Thyroid gland (tissue), 4 donors: ENCODE data around the gene FAM83C.

ENCODE experiments used
- POLR2A ChIP-seq, 2 donors: fragments of 450-650 bp; IDR thresholded peaks; one replicate each; pipeline ENCODE4 v1.6.1; 2017; ENCODE audit warnings: antibody characterized with exemption in 2 of 2, mild to moderate bottlenecking in 2 of 2, moderate library complexity in 1 of 2
- TF ChIP-seq, protein P1 (sequence below), 6 experiments: fragments of 200-600 bp in 3 of 6; fragments of 450-650 bp in 3 of 6; sonication (generic) in 3 of 6; IDR thresholded peaks; one replicate each; pipeline ENCODE4 v1.5.1; 2016 to 2019; ENCODE audit warnings: antibody characterized with exemption in 6 of 6, mild to moderate bottlenecking in 2 of 6, inconsistent platforms in 1 of 6, moderate library complexity in 1 of 6

DNA sequence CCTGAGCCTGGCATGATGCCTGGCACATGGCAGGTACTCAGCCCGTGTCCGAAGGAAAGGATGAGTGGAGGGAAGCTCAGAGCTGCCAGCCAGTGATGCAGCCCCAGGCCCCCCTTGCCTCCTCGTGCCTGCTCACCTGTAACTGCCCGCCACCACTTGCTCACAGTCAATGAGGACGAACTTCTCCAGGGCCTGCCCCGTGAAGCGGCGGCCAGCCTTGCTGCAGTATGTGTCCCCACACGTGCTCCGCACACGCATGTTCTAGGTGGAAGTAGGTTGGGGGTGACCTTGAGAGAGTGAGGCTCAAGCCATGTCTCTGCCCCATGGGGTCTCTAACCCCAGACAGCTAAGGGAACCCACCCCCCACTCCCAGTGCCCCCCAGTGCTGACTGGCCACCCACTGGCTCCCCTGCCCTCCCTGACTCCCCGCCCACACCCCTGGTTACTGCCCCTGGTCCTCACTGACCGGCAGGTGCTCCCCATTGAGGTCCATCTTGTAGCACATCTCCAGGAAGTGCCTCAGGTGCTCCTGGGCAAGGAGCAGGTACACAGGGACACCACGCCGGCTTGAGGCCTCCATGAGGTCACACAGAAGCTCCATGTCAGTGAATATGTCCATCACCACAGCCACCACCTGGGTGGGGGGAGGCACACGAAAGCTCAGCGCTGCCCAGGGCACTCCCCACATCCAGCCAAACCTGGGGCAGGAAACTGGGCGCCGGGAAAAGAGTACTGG lies 3.7 kb downstream of the FAM83C start:
- TF ChIP-seq, protein P1, sequence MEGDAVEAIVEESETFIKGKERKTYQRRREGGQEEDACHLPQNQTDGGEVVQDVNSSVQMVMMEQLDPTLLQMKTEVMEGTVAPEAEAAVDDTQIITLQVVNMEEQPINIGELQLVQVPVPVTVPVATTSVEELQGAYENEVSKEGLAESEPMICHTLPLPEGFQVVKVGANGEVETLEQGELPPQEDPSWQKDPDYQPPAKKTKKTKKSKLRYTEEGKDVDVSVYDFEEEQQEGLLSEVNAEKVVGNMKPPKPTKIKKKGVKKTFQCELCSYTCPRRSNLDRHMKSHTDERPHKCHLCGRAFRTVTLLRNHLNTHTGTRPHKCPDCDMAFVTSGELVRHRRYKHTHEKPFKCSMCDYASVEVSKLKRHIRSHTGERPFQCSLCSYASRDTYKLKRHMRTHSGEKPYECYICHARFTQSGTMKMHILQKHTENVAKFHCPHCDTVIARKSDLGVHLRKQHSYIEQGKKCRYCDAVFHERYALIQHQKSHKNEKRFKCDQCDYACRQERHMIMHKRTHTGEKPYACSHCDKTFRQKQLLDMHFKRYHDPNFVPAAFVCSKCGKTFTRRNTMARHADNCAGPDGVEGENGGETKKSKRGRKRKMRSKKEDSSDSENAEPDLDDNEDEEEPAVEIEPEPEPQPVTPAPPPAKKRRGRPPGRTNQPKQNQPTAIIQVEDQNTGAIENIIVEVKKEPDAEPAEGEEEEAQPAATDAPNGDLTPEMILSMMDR (IDR thresholded peaks at IDR 0.05): no peak
- TF ChIP-seq POLR2A (IDR thresholded peaks at IDR 0.05): no peak
